H9 (cell line): ENCODE results near the gene PDIA2. TPM values are rescaled to one million over a fixed set of nuclear protein-coding genes. Genes with fewer than 3 reads are reported as not detected.

ENCODE experiments used
- DNase-seq: peaks from one replicate; pipeline ENCODE4 v3.0.0-alpha.2; 2017
- H2AFZ ChIP-seq: one replicate; pipeline ENCODE4 v1.6.1; 2013; ENCODE audit warnings: mild to moderate bottlenecking, low read length, control low read depth, moderate library complexity
- H2AK5ac ChIP-seq: 2 replicates; pipeline ENCODE4 v1.6.1; 2013; ENCODE audit warnings: low read length, control low read depth, mixed read lengths; ENCODE audit not compliant: insufficient read length
- H2BK120ac ChIP-seq: one replicate; pipeline ENCODE4 v1.6.1; 2013; ENCODE audit warnings: low read depth, mild to moderate bottlenecking, low read length, control low read depth, inconsistent platforms; ENCODE audit not compliant: poor library complexity, severe bottlenecking
- H2BK12ac ChIP-seq: 2 replicates; pipeline ENCODE4 v1.6.1; 2013; ENCODE audit warnings: low read length, control low read depth, mixed read lengths, low read depth; ENCODE audit not compliant: insufficient read length
- H2BK15ac ChIP-seq: 2 replicates; pipeline ENCODE4 v1.6.1; 2013; ENCODE audit warnings: low read depth, low read length, control low read depth
- H2BK20ac ChIP-seq: one replicate; pipeline ENCODE4 v1.6.1; 2013; ENCODE audit warnings: low read depth, mild to moderate bottlenecking, low read length, control low read depth, inconsistent platforms; ENCODE audit not compliant: poor library complexity, severe bottlenecking
- H2BK5ac ChIP-seq: 2 replicates; pipeline ENCODE4 v1.6.1; 2013; ENCODE audit warnings: low read length, control low read depth, mixed read lengths; ENCODE audit not compliant: insufficient read length
- H3K14ac ChIP-seq: 2 replicates; pipeline ENCODE4 v1.6.1; 2013; ENCODE audit warnings: low read length, control low read depth; ENCODE audit not compliant: insufficient read depth
- H3K18ac ChIP-seq: 2 replicates; pipeline ENCODE4 v1.6.1; 2013; ENCODE audit warnings: low read depth, mild to moderate bottlenecking, mixed read lengths, low read length, control low read depth; ENCODE audit not compliant: insufficient read length
- H3K23ac ChIP-seq: 2 replicates; pipeline ENCODE4 v1.6.1; 2013; ENCODE audit warnings: low read length, control low read depth, mixed read lengths, low read depth; ENCODE audit not compliant: insufficient read length
- H3K23me2 ChIP-seq: 2 replicates; pipeline ENCODE4 v1.6.1; 2013; ENCODE audit warnings: low read depth, mild to moderate bottlenecking, mixed read lengths, low read length, control low read depth; ENCODE audit not compliant: insufficient read length, poor library complexity, severe bottlenecking
- H3K27ac ChIP-seq: 2 replicates; pipeline ENCODE4 v1.5.1; 2013; ENCODE audit warnings: low read length, control low read depth, mixed read lengths, low read depth; ENCODE audit not compliant: insufficient read length
- H3K27me3 ChIP-seq: 2 replicates; pipeline ENCODE4 v1.6.1; 2013; ENCODE audit warnings: low read length, control low read depth, inconsistent platforms; ENCODE audit not compliant: insufficient read depth
- H3K4ac ChIP-seq: 2 replicates; pipeline ENCODE4 v1.6.1; 2013; ENCODE audit warnings: low read depth, mild to moderate bottlenecking, control low read depth, inconsistent platforms, low read length, moderate library complexity
- H3K4me1 ChIP-seq: 2 replicates; pipeline ENCODE4 v1.6.1; 2013; ENCODE audit warnings: low read length, control low read depth, inconsistent platforms; ENCODE audit not compliant: insufficient read depth
- H3K4me2 ChIP-seq: 2 replicates; pipeline ENCODE4 v1.6.1; 2013; ENCODE audit warnings: low read length, control low read depth, mixed read lengths; ENCODE audit not compliant: insufficient read length, insufficient read depth
- H3K56ac ChIP-seq: 2 replicates; pipeline ENCODE4 v1.6.1; 2013; ENCODE audit warnings: low read depth, mild to moderate bottlenecking, mixed read lengths, low read length, control low read depth; ENCODE audit not compliant: insufficient read length
- H3K79me1 ChIP-seq: 2 replicates; pipeline ENCODE4 v1.6.1; 2013; ENCODE audit warnings: low read depth, mild to moderate bottlenecking, moderate library complexity, low read length, control low read depth, inconsistent platforms; ENCODE audit not compliant: insufficient read depth, poor library complexity, severe bottlenecking
- H3K79me2 ChIP-seq: 2 replicates; pipeline ENCODE4 v1.6.1; 2013; ENCODE audit warnings: low read length, control low read depth, inconsistent platforms; ENCODE audit not compliant: insufficient read depth
- H3K9ac ChIP-seq: 2 replicates; pipeline ENCODE4 v1.6.1; 2013; ENCODE audit warnings: low read length, control low read depth, mixed read lengths; ENCODE audit not compliant: insufficient read length; ENCODE audit errors: extremely low read depth
- H3K9me3 ChIP-seq: one replicate; pipeline ENCODE4 v1.6.1; 2013; ENCODE audit warnings: low read depth, low read length, inconsistent platforms; ENCODE audit not compliant: control insufficient read depth
- H3T11ph ChIP-seq: one replicate; pipeline ENCODE4 v1.6.1; 2013; ENCODE audit warnings: mild to moderate bottlenecking, low read length, control low read depth, inconsistent platforms
- H4K20me1 ChIP-seq: one replicate; pipeline ENCODE4 v1.6.1; 2013; ENCODE audit not compliant: control insufficient read depth, insufficient read length, insufficient read depth
- H4K5ac ChIP-seq: 2 replicates; pipeline ENCODE4 v1.6.1; 2013; ENCODE audit warnings: low read depth, mild to moderate bottlenecking, mixed read lengths, low read length, control low read depth; ENCODE audit not compliant: insufficient read length
- H4K8ac ChIP-seq: replicated peaks from 2 replicates; pipeline ENCODE4 v1.6.1; 2013; ENCODE audit warnings: low read length, control low read depth, mixed read lengths, low read depth; ENCODE audit not compliant: insufficient read length
- H4K91ac ChIP-seq: 2 replicates; pipeline ENCODE4 v1.6.1; 2013; ENCODE audit warnings: low read depth, mild to moderate bottlenecking, moderate library complexity, mixed read lengths, low read length, control low read depth; ENCODE audit not compliant: insufficient read length
- H3K27ac Mint-ChIP-seq, 3 experiments: 2 replicates in 2 of 3; 3 replicates in 1 of 3; pipeline ENCODE4 v1.8.0; 2020 to 2021; ENCODE audit warnings: mixed read lengths in 3 of 3, mild to moderate bottlenecking in 1 of 3, moderate library complexity in 1 of 3
- H3K27me3 Mint-ChIP-seq: 2 replicates; pipeline ENCODE4 v1.8.0; 2021; ENCODE audit warnings: low read depth, mild to moderate bottlenecking, moderate library complexity, mixed read lengths
- H3K36me3 Mint-ChIP-seq, 3 experiments: 2 replicates in 2 of 3; 3 replicates in 1 of 3; pipeline ENCODE4 v1.8.0; 2020 to 2021; ENCODE audit warnings: low read depth in 3 of 3, mixed read lengths in 3 of 3; ENCODE audit not compliant: insufficient read depth in 1 of 3
- H3K4me1 Mint-ChIP-seq, 2 experiments: 2 replicates each; pipeline ENCODE4 v1.8.0; 2020; ENCODE audit warnings: mixed read lengths in 2 of 2
- H3K4me3 Mint-ChIP-seq, 2 experiments: 2 replicates in 1 of 2; 3 replicates in 1 of 2; pipeline ENCODE4 v1.8.0; 2020 to 2021; ENCODE audit warnings: mild to moderate bottlenecking in 2 of 2, mixed read lengths in 2 of 2, moderate library complexity in 1 of 2
- H3K9me3 Mint-ChIP-seq, 2 experiments: 2 replicates in 1 of 2; 3 replicates in 1 of 2; pipeline ENCODE4 v1.8.0; 2020; ENCODE audit warnings: mild to moderate bottlenecking in 2 of 2, mixed read lengths in 2 of 2, moderate library complexity in 1 of 2
- CTCF ChIP-seq: fragments of 200-600 bp; sonication (generic); conservative IDR thresholded peaks from 3 replicates; pipeline ENCODE4 v1.8.0; 2021; ENCODE audit warnings: antibody characterized with exemption, mild to moderate bottlenecking
- WGBS: extraction: QIAGEN DNeasy Blood & Tissue Kit; methylation state at CpG from one replicate; pipeline ENCODE4 v1.1.7; 2013; ENCODE audit warnings: missing lambda C conversion rate, low lambda C conversion rate, mixed read lengths; ENCODE audit not compliant: insufficient read length; ENCODE audit errors: extremely low coverage; 5-methylcytosine and 5-hydroxymethylcytosine counted together
- total RNA-seq: library from RNA; stranded (reverse); gene quantifications from 2 replicates; pipeline ENCODE4 v1.2.1, GENCODE V29; 2021

The PDIA2 gene
- total RNA-seq, 1 experiment from 2014 or later, result 1.4 TPM

GRCh38 chr16:286491-287297 lies 3.7 kb downstream of the PDIA2 start:
- H3K9me3 ChIP-seq, result no peaks in the 10 kb centered on the region
- Mint-ChIP-seq H3K27me3 (peaks cover 10% of the 10 kb centered on the region), H3K4me1 (no peaks in the 10 kb centered on the region), H3K36me3 (peaks cover 18 to 37% (median 35%) of the 10 kb centered on the region in 3 experiments), H3K9me3 (peaks cover 8 to 12% of the 10 kb centered on the region in 2 experiments), H3K4me3 (no peak overlapping the region), H3K27ac (peak overlapping the region in 1 of 3 experiments; percentile 76; a peak in 1 of 7 replicates)
- H3K27ac ChIP-seq, result no peak overlapping the region
- no peak overlapping the region for H4K91ac ChIP-seq
- H2BK5ac ChIP-seq, result no peak overlapping the region
- no peaks in the 10 kb centered on the region for H4K20me1 ChIP-seq
- no peak overlapping the region for H2BK20ac ChIP-seq
- no peak for TF ChIP-seq CTCF
- H2AK5ac ChIP-seq, result no peak overlapping the region
- H4K8ac ChIP-seq, result no peak overlapping the region
- H3K56ac ChIP-seq, result no peak overlapping the region
- no peak for DNase-seq
- H3K79me1 ChIP-seq, result no peaks in the 10 kb centered on the region
- no peak overlapping the region for H2BK120ac ChIP-seq
- H3K4me2 ChIP-seq, result no peak overlapping the region
- H3K14ac ChIP-seq, result no peak overlapping the region; the same call in 1 of the 2 replicates
- no peak overlapping the region for H2BK15ac ChIP-seq
- H3K27me3 ChIP-seq, result no peaks in the 10 kb centered on the region
- H3K4me1 ChIP-seq, result no peaks in the 10 kb centered on the region
- no peak overlapping the region for H3T11ph ChIP-seq
- no peaks in the 10 kb centered on the region for H3K79me2 ChIP-seq
- no peak overlapping the region for H3K18ac ChIP-seq
- no peak overlapping the region for H2BK12ac ChIP-seq
- H2AFZ ChIP-seq, result no peak overlapping the region
- H4K5ac ChIP-seq, result no peak overlapping the region
- no peak overlapping the region for H3K9ac ChIP-seq
- H3K23ac ChIP-seq, result no peak overlapping the region
- no peak overlapping the region for H3K4ac ChIP-seq
- no peaks in the 10 kb centered on the region for H3K23me2 ChIP-seq
- no CpG with 5 or more reads among the region's 22 CpGs for WGBS
